ENCODE results near the gene RNF112.

RNF112 gene

DNA sequence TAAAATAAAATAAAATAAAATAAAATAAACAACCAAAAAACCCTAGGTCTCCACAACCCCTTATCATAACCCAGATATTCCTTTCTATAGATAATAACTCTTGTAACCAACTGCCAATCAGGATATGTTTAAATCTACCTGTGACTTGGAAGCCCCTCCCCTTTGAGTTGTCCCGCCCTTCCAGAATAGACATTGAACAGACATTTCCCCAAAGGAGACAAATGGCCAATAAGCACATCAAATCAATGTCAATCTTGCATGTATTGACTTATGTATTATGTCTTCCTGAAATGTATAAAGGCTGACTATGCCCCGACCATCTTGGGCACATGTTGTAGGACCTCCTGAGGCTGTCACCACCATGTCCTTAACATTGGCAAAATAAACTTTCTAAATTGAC is 34.2 kb upstream of the RNF112 start:
- DNase-seq: no peak

DNA sequence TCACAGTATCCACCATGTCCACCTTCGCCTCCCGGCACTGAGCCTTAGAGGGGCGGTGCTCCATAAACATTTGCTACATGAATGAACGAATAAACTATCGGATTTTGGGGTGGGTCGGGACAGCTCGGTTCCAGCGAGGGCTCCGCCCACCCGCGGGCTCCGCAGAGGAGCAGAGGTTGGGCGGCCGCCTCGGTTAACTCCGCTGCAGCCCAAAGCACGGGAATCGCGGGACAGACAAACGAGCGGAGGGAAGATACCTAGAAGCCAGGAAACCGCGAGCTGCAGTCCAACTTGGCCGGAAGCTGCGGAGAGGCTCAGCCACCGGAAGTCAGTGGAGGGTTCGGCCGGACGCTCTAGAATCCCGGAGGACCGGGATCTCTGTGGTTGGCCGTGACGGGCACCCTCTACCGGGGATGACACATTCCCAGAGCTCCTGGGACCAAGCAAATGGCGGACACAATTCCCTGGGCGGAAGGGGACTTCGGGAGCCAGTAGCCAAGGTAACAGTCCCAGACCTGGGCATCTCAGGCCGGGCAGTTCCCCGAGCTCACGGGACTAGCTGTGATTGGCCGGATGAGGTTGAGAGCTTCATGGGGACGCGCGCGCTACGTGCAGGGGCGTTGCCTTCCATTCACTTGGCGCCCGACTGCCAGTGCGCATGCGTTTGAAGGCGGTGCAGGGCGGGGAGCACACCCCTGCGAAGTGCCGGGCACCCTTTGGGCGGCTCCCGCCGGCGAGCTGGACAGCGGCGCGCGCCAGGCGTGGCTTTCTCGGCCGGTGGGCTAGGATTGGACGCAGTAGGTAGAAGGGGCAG is 33.2 kb upstream of the RNF112 start:
- peak; percentile 99 for DNase-seq

DNA sequence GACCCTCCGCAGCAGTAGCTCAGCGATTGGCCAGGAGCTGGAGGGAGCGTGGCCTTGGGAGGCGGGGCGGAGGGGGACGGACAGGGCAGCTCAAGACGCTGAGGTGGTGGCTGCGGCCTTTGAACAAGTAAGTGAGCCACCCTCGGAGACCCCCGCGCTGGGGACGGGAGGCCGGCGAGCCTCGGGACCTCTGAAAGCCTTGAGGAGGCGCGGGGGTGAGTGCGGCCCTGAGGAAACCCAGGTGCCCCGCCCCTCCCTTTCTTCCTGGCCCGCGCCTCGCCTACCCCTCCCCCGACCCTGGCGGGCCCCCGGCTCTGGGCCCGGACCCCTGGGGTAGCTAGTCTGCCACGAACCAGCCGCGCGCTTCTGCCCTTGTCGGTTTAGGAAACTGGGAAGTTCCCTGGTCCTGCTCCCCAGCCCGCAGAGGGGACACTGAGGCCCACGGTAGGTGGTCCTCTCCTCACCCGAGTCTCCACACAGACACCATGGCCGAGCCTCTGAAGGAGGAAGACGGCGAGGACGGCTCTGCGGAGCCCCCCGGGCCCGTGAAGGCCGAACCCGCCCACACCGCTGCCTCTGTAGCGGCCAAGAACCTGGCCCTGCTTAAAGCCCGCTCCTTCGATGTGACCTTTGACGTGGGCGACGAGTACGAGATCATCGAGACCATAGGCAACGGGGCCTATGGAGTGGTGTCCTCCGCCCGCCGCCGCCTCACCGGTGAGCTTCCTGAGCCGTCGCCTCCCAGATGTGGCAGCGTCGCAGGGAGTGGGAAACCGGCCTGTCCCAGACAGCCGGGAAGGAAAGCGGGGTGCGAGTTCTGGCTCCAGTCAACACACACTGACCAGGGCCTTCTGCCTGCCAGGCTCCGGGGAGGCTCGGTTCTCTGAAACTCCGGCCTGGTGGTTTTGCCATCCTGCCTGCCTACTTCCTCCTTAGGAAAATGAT is 32.3 kb upstream of the RNF112 start, which contains the start of gene MAPK7:
Gene MAPK7 (plus strand): TSS at position 83 of the 945 bp plus-strand sequence. CDS start 403 bp downstream, at position 486.
- DNase-seq: no peak

DNA sequence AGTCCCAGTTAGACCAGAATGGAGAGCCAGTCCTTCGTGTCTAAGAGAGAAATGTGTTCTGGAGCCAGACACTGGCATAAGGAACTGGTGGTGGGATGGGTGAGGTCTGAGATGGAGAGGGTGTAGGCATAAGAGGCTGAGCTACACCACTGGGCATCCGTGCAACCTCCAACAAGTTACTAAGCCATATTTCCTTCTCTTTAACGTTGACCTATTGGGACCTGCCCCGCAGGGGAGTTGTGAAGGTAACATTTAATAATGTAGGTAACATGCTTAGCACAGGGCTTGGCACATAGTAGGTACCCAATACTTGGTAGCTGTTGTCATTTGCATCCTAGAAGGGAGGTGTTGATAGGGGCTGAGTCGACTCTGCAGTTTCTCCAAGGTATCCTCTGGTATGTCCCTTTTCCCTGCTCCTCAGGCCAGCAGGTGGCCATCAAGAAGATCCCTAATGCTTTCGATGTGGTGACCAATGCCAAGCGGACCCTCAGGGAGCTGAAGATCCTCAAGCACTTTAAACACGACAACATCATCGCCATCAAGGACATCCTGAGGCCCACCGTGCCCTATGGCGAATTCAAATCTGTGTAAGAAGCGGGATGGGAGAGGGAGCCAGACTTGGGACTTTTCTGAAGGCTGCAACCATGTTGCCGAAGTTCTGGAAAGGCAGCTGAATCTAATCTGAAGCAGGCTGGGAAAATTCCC is 31.5 kb upstream of the RNF112 start:
- no peak for DNase-seq

DNA sequence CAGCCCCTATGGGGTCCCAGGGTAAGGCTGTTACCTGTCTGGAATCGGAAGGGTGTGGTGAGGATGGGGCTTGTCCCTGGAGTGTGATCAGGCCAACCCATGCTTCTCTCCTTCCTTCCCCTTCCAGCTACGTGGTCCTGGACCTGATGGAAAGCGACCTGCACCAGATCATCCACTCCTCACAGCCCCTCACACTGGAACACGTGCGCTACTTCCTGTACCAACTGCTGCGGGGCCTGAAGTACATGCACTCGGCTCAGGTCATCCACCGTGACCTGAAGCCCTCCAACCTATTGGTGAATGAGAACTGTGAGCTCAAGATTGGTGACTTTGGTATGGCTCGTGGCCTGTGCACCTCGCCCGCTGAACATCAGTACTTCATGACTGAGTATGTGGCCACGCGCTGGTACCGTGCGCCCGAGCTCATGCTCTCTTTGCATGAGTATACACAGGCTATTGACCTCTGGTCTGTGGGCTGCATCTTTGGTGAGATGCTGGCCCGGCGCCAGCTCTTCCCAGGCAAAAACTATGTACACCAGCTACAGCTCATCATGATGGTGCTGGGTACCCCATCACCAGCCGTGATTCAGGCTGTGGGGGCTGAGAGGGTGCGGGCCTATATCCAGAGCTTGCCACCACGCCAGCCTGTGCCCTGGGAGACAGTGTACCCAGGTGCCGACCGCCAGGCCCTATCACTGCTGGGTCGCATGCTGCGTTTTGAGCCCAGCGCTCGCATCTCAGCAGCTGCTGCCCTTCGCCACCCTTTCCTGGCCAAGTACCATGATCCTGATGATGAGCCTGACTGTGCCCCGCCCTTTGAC is 30.3 kb upstream of the RNF112 start:
- DNase-seq: no peak

DNA sequence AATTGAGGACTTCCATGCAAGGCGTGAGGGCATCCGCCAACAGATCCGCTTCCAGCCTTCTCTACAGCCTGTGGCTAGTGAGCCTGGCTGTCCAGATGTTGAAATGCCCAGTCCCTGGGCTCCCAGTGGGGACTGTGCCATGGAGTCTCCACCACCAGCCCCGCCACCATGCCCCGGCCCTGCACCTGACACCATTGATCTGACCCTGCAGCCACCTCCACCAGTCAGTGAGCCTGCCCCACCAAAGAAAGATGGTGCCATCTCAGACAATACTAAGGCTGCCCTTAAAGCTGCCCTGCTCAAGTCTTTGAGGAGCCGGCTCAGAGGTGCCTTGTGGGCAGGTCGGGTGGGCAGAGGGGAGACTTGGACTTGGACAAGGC is 29.7 kb upstream of the RNF112 start:
- no peak for DNase-seq

DNA sequence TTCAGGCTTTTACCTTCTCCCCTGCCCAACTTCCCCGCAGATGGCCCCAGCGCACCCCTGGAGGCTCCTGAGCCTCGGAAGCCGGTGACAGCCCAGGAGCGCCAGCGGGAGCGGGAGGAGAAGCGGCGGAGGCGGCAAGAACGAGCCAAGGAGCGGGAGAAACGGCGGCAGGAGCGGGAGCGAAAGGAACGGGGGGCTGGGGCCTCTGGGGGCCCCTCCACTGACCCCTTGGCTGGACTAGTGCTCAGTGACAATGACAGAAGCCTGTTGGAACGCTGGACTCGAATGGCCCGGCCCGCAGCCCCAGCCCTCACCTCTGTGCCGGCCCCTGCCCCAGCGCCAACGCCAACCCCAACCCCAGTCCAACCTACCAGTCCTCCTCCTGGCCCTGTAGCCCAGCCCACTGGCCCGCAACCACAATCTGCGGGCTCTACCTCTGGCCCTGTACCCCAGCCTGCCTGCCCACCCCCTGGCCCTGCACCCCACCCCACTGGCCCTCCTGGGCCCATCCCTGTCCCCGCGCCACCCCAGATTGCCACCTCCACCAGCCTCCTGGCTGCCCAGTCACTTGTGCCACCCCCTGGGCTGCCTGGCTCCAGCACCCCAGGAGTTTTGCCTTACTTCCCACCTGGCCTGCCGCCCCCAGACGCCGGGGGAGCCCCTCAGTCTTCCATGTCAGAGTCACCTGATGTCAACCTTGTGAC is 29.1 kb upstream of the RNF112 start:
- no peak for DNase-seq

DNA sequence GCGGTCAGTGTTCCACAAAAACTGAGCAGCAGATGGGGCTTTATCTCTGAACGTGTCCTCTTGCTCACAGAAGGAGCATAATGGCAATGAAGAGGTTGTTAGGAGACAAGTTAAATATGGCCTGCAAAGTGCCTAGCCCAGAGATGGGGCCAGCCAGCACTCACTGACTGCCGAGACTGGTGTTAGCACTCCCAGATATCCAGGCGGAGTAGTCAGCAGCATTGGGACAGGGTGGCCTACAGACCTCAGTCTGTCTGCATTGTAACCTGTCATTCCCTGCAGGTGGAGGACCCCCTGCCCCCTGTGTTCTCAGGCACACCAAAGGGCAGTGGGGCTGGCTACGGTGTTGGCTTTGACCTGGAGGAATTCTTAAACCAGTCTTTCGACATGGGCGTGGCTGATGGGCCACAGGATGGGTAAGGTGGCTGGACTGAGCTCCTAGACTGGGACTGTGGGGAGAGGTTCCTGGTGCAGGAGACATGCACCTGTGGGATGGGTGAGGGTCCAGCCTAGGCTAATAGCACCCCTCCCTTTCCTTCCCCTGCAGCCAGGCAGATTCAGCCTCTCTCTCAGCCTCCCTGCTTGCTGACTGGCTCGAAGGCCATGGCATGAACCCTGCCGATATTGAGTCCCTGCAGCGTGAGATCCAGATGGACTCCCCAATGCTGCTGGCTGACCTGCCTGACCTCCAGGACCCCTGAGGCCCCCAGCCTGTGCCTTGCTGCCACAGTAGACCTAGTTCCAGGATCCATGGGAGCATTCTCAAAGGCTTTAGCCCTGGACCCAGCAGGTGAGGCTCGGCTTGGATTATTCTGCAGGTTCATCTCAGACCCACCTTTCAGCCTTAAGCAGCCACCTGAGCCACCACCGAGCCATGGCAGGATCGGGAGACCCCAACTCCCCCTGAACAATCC is 28.2 kb upstream of the RNF112 start:
- no peak for DNase-seq

DNA sequence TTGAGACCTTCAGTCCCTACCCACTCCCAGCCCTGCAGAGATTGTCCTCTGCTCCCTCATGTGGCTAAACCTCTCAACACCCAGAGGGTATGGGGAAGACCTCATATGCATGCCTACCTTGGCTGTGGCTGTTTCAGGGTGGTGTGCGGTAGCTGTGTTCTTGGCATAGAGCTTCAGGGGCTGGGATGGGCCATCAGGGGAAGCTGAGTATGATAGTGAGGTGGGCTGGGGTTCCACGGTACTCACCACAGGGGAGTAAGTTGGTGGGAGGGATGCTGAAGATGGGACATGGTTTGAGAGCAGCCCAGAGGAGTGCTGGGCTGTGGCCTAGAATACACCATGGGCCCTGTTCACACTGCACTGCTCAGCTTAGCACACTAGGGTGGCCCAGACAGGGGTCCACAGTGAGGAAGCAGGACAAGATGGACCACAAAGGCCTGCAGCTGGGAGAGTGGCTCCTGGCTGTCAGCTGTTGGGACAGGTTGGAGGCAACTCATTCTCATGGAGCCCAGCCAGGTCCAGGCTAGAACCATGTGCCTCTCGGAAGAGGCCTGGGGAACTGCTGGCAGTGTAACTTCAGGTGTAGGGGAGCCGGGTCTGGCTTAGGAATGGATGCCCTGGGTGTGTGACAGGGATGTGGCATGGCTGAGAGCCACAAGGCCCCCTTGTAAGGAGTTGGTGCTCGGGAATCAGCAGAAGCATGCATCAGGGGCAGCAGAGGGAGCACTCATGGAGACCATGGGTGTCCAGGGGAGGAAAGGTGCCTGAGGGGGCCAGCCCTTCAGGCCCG is 27.2 kb upstream of the RNF112 start:
- DNase-seq: no peak

DNA sequence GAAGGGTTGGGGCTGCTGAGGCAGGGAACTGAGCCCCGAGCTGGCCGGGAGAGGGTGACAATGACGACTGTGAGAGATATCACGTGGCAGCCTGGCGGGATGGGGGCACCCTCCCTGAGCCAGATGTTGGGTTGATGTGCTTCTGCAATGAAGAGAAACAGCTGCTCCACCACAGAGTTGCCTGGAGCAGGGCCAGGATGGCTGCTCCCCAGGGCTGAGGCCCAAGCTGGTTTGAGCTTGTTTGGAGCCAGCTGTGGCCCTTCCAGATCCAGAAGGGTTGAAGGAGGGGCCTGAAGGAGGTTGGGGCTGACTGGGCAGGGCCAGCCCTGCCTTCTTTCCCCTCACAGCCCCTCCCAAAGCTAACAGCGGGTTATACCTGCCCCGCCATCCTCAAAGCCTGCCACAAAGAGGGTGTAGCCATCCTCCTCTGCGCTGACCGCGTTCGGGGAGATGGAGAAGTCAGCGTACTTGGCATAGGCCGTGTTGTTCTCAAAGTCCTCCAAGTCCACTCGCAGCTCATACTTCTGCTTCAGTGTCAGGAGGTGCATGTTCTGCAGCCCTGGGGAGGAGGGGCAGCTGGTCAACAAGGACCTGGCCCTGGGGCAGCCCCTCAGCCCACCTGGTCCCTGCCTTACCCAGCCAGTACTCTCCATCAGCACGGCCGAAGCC is 26.2 kb upstream of the RNF112 start:
- DNase-seq: peak; percentile 88

DNA sequence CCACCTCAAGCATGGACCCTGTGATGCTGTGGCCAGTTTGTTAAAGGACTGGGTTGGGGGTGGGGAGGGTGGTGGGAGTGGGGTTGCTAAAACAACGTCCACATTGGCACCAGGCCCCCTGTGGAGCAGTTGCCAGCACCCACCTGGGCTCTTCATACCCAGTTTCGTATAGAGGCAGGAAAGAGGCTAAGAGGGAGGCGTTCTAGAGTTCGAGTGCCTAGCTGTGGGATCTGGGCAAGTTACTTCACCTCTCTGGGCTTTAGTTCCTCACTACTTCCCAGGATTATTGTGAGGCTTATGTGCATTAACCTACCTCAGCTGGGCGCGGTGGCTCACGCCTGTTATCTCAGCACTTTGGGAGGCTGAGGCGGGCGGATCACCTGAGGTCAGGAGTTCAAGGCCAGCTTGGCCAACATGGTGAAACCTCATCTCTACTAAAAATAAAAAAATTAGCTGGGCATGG is 25.5 kb upstream of the RNF112 start:
- no peak for DNase-seq

DNA sequence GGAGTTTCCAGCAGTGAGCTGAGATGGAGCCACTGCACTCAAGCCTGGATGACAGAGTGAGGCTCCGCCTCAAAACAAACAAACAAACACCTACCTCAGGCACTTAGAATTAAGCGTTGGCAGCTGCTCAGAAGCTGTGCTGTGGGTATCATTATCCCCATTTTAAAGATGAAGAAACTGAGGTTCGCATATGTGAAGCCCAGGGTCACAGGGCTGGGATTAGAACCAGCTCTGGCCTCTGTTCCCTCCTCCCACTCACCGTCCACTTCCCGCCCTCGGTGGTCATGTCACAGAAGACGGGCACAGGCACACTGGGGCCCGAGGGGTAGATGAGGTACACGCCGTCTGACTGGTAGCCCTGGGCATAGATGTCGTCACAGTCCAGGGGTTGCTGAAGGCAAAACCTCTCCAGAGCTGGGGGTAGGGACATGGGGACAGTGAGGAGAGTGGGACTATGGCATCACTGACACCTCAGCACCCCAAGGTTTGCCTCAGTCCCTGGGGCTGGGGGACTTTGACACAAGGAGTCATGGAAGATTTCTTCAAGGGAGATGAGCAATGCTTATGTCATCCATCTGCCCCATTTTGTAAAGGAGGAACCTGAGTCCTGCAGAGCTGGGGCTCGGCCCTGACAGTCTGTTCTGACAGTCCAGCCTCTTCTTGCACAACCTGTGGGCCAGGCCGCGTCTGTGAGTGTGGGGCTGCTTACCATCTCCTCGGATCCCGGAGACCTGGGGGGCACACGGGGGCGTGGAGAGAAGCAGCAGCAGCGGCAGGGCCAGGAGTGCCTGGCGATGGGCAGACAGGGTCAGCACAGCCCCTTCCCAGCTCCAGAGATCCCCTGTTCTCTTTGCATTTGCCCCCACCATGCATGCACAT is 24.7 kb upstream of the RNF112 start:
- DNase-seq: peak; percentile 91

DNA sequence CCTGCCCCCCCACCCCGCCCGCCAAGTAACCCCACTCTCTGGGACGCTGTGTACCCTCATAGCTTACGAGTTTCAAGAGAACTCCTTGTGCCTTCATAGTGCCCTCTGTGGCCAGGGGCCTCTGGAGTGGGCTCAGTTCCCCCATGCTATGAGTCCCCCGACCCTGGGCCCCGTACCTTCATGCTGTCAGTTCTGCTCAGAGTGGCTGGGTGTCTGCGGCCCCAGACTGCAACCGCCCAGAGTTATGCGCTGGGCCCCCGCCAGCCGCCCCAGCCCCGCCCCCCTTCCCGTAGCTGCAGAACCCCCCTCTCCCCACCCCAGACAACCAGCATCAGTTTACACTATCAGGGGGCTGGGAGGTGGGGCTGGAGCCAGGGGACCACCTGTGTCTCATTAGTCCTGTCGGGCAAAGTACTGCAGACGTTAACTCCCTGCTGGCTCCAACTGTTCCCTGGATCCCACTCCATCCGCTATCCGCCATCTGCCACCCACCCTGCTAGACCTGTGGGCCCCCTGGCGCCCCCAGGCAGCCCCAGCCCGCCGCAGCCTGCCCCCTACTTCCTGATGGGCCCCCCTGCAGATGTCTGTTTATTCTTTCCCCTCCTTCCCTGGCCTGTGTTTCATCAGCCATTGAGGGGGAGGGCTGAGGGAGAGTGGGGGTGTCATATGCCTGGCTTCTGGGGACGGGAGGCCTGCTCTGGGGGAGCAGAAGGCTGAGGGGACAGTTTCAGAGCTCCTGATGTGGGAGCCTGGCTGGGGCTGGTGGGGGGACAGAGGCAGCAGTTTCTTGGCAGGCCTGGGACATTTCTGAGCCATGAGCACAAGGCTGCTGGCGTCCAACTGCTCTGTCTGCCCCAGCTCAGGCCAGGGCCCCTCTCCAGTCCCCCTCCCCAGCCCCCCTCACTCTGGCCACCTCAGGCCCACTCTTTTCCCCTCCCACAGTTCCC is 23.8 kb upstream of the RNF112 start, which contains the start of gene MFAP4:
Gene MFAP4 (minus strand): TSS at position 217 of the 947 bp plus-strand sequence. CDS start 35 bp downstream, at position 182.
- DNase-seq: peak; percentile 97

DNA sequence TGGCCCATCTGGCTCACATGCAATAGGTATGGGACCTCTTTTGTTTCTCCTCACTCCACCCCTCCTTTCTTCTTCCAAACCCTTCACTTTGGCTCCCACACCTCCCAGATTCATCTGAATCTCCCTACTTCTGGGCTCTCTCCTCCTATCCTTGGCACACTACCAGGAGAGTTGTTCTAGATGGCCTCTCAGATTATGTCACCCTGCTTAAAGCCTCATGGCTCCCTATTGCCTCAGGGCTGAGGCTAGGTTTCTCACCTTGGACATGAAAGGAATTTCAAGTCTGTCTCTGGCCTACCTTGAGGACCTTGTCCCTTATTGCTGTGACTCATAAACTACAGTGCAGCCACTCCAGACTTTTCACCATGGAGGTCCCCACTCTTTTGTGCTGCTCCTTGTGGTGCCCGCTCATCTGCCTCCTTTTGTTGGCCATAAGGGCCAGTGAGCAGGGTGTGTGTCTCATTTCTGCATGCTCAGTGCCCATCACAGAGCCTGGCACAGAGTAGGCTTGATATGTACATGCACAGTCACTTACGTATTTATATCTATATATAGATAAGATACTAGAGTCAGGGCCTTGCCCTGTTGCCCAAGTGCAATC is 23.0 kb upstream of the RNF112 start:
- DNase-seq: peak; percentile 89

DNA sequence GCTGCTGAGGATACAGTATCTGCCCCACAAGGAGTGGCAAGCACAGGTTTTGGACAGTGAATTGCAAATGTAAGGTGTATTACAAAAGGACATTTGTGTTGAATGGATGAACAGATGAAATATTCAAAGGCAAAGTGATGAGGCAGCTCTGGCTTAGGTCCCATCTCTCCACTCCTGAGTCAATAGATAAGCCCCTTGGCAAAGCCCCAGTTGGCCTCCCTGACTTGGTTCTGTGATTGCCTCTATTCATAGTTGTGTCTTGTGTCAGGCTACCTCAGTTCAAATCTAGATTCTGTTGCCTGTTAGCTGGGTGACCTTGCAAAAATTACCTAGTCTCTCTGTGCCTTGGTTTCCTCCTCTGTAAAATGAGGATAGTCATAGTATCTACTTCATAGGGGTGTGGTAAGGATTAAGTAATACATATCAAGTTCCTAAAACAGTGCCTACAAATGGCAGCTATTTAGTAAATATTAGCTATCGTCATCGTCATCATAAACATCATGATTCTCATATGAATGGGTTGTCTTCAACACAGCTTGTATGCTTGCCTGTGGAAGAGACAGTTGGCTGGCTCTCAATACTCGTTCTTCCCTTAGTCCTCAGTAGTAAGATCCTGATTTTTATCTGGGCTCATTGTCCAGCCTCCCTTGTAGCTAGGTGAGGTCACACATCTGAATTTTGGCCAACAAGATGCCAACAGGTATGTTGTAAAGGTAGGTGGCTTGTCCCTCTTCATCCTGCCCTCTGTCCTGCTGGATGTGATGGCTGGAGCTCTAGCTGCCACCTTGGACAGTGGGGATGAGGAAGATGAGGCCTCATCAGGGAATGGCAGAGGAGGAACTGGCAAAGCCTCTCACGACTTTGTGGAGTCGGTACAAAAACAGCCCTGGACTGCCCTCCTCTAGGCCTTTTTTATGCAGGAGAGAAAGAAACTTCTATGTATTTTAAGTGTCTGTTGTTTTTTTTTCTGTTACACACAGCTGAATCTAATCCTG is 21.9 kb upstream of the RNF112 start:
- DNase-seq: peak; percentile 62

Measured in fibroblast of skin of right biceps (primary cell).